Mesenteric fat pad (tissue), 1 donor: ENCODE results near the gene NUP214. TPM values are rescaled to one million over a fixed set of nuclear protein-coding genes. Genes with fewer than 3 reads are reported as not detected.
A peak's percentile ranks its signal among the peaks of the same experiment; 100 is the strongest.
"Not testable (repeated sequence)": the region's sequence is repeated elsewhere in the genome, so short reads cannot be mapped to it uniquely, and the experiment has no call there.

Experiments
- DNase-seq: peaks from one replicate; pipeline ENCODE4 v3.0.0-alpha.2; 2020; ENCODE audit warnings: low spot score
- total RNA-seq: library from RNA; stranded (reverse); fragmentation: NEBNext Ultra II Directional; extraction: Animal tissue kit (Norgen Biotek cat#: 25700); gene quantifications from one replicate; pipeline ENCODE4 v1.2.1, GENCODE V29; 2021
- donor health status: DM: yes; HTN: yes; CAD: no.

Gene NUP214
- total RNA-seq, 1 donor from 2014 or later: 68.4 TPM

DNA sequence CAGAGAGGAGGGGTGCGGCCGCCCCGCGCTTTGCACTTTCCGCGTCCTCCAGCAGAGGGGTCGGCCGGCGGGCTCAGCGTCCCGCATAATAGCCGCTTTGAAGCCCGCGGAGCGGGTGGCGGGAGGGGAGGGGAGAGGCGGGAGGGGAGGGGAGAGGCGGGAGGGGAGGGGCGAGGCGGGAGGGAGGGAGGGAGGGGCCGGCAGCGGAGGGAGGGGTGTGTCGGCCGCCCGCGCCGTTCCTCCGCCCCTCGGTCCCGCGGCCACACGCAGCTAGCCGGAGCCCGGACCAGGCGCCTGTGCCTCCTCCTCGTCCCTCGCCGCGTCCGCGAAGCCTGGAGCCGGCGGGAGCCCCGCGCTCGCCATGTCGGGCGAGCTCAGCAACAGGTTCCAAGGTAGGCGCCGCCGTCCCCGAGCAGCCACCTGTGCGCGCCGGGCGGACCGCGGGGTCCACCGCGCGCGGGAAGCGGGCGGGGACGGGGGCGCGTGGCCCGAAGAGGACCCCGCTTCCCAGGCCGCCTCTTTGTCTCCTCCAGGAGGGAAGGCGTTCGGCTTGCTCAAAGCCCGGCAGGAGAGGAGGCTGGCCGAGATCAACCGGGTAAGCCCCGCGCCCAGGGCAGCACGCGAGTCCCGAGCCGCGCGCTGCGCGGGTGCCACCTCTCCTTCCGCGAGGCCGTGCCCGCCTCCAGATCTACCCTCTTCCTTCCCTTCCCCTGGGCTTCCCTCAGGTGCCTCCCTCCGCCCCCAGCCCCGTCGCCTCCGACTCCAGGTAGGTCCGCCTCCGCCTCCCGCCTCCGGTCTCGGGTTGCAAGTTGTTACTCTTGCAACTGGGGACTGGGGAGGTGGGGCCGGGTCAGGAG, 28.9 kb upstream of the NUP214 start, which contains the start of gene AIF1L:
Gene AIF1L (plus strand): TSS at position 263 of the 857 bp plus-strand sequence. CDS start 99 bp downstream, at position 362.
- DNase-seq: no peak

DNA sequence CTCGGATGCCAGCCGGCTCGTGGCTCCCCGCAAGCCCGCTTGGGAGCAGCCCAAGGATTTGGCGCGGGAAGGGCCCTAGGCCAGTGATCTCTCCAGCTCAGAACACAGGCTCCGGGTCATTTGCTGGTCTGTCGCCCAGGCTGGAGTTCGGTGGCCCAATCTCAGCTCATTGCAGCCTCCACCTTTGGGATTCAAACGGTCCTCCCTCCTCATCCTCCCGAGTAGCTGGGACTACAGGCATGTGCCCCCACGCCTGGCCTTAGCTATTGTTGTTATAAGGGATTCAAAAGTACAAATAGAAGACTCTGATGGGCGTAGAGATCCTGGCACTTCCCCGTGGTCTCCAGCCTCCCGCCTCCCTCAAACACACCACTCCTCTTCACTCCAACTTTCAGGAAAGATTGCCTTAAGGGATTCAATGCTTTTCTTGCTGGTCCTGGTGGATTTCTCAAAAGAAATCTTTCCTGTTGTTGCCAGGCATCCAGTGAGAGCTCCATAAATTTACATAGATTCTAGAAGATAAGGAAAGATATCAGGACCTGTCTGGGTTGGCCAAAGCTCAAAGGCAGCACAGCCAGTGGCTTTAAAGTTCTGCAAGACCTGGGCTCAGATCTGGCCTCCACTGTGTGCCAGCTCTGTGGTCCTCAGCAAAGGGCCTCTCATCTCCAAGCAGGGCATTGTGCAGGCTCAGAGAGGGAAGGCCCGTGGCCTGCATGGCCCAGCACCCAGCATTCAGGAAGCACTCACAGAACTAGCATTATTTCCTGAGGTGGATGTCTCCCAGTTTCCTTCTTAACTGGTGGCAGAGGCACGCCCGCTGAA, 28.0 kb upstream of the NUP214 start:
- DNase-seq: no peak

DNA sequence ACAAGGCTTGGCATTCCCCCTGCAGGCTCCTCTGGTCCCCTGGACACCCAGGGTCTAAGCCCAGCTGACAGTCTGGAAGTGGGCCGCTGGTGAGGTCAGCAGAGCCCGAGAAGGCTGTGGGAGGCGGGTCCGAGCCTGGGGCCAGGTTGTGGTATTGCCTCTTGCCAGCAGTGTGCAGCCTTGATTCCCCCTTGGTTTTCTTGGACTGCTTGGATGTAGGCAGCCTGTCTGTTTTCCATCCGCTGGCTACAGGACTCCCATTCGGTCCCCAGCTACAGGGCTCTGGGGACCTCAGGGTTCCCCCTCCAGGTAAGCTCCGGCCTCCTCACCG, 27.5 kb upstream of the NUP214 start:
- no peak for DNase-seq

DNA sequence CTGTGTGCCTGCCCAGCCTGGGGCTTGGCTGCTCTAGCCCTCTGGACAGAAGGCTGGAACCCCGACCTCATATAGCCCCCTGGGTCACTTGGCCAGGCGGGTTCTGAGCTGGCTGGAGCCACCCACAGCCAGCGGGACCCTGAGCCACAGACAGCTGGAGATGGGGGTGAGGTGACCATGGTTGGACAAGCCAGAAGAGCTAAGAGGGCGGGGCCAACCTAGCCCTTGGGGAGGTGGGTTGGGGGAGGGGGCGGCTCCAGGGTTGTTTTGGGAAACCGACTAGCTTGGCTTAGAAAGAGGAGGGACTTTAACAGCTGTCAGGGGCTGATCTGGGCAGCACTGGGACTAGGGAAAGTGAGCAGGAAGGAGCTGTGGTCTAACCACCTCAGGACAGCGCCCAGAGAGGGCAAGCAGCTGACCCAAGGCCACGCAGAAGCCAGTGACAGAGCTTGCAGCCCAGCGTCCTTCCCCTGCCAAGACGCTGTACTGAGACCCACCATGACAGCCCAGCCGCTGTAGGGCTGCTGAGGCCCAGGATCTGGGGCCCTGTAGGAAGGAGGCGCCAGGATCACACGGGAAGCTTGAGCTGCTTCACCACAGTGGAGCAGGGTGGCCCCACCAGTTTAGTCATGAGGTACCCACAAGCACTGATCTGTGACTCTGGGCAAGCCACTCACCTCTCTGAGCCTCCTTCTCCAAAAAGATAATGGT, 26.8 kb upstream of the NUP214 start:
- DNase-seq: no peak

DNA sequence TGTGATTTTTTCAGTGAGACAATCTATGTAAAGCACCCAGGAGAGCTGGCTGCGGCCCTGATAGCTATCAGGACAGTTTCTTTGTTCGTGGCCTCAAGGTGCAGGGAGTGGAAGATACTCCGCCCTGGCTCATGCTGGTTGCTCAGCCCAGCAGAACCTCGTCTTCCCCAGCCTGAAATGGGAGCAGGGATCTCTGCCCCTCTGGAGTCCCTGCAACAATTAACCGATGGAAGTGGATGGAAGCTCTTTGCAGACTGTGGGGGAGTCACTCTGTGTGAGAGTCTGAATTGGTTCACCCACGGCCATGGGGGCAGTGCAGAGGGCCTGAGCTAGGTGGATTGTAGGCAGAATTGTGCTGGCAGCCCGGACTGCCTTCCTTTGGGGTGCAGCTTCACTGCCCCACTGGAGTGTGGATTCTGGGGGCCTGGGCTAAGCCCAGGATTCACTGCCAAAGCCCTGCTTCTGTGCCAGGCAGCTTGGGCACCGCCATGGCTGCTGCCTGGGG, 26.2 kb upstream of the NUP214 start:
- no peak for DNase-seq

DNA sequence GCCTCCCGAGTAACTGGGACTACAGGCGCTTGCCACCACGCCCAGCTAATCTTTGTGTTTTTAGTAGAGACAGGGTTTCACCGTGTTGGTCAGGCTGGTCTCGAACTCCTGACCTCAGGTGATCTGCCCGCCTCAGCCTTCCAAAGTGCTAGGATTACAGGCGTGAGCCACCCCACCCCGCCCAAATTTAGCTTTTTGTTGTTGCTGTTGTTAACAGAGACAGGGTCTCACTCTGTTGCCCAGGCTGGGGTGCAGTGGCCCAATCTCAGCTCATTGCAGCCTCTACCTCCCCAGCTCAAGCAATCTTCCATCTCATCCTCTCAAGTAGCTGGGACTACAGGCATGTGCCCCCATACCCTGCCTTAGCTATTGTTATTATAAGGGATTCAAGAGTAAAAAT, 25.5 kb upstream of the NUP214 start:
- DNase-seq: not testable (repeated sequence)

DNA sequence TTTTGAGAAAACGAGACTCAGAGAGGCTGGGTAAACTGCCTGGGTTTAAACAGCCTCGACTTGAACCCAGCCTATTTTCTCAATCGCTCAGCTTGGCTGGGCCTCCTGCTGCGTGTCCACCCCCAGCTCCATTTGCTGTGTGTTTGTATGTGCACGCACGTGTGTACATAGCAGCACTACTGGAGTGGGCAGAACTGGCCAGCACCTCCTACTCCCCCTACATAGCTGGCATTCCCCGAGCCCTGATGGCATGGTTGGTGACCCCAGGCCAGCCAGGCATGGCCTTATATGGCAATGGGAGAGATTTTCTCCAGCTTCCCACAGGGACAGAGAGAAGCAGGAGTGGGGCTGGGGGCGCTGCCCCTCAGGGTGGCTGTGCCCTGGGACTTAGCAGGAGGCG, 24.9 kb upstream of the NUP214 start:
- DNase-seq: no peak

DNA sequence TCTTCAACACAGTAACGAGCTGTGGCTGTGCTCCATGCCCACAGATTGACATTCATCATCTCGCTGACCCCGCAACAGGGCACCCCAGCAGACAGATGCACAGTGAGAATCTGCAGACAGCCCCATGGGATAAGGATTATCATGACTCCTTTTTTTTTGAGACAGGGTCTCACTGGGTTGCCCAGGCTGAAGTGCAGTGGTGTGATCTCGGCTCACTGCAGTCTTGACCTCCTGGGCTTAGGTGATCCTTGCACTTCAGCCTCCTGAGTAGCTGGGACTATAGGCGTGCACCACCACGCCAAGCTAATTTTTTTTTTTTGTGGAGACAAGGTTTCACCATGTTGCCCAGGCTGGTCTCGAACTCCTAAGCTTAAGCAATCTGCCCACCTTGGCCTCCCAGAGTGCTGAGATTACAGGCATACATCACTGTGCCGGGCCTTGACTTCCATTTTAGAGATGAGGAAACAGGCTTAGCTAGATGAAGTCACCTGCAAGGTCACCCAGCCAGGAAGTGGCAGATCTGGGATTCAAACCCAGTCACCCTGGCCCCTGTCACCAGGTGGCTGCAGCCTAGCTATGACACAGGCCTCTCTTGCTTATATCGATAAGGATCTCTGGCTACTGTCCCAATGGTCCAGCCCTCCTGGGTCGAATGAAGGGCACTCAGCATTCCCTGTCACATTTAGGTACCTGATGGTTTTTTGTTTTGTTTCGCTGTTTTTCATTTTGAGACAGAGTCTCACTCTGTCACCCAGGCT, 24.0 kb upstream of the NUP214 start:
- no peak for DNase-seq

DNA sequence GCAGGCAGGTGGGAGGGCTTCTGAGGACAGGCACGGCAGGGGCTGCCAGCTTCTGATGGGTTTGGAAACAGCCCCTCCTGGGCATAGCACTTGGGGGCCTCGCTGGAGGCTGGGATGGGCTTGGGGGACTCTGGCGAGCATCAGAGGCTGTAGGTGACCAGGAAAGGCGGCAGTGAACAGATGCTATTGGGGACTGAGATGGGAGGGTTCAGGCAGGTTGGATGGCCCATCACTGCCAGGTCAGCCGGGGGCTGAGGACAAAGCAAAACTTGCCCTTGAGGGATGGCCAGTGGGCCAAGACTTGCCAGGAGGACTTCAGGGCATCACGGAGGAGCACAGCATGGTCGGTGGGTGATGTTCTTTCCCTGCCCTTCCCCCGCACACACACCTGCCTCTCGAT, 22.4 kb upstream of the NUP214 start:
- DNase-seq: no peak

DNA sequence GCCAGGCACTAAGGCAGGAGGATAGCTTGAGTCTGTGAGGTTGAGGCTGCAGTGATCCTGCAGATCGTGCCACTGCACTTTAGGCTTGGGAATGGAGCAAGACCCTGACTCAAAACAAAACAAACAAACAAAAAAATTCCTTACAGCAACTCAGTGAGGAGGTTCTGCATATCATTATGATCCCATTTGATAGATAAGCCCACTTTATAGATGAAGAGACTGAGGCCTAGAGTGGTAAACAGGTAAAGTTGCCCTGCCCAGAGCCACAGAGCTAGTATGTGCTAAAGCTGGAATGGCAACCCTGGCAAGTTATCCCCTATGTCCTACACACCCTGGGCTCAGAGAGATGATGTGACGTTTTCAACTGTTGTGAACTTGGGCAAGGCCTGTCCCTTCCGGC, 21.9 kb upstream of the NUP214 start:
- no peak for DNase-seq

DNA sequence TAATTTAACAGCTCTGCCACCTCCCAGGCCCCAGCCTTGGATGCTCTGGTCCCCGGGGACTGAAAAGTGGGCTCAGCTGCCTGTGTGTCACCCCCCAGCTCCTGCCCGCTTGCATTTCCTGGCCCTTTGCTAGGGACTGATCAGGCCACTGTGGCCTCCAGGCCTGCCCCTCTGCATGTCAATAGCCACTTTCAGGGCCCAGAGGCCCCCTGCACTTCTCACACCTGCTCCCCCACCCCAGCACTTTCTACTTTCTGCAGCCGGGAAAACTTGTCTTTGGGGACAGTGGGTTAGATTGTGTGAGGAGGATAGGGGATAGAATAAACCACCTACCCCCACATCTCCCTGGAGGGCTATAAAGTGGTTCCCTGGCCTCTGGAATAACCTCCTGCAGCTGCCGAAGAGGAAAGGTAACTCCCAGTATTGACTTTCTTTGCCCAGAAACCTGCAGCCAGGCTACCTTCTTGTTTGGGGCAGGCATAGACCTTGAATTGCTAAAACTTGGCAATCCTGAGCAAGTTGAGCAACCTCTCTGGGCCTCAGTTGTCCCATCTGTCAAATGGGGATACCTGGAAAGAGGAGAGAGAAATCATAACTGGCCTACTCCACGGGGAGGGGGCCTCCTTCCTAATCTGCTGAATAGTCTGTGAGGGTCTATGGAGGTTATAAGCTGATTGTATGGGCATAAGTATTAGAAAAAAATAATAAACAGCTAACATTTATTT, 21.2 kb upstream of the NUP214 start:
- DNase-seq: no peak

DNA sequence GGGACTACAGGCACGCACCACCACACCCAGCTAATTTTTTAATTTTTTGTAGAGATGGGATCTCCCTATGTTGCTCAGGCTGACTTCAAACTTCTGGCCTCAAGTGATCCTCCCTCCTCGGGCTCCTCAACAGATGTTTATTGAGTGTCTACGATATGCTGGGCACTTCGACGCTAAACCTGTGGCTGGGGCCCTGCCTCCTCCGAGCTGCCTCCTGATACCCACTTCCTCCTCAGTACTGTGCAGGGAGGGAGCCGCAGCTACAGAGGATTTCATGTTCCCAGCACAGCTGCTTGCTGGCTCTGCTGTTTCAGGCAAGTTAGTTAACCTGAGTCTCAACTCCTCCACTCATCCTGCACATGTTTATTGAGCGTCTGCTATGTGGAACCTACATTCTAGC, 19.4 kb upstream of the NUP214 start:
- no peak for DNase-seq

DNA sequence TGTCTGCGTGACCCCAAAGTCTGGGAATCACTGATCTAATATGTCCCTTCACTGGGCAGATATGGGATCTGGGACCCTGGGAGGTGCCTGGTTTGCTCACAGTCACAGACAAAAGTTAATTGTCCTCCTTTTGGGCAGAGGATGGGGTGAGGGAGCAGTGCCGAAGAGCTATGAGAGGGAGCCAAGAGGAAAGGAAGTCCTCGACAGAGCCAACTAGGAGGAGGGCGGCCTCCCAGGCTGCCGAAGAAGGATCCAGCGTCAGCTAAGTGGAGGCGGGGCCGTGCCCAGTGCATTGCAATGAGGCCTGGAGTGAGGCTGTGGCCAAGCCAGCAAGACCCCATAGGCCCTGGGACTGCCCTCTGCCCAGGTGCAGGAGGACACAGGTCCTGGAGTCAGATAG, 17.6 kb upstream of the NUP214 start:
- no peak for DNase-seq

DNA sequence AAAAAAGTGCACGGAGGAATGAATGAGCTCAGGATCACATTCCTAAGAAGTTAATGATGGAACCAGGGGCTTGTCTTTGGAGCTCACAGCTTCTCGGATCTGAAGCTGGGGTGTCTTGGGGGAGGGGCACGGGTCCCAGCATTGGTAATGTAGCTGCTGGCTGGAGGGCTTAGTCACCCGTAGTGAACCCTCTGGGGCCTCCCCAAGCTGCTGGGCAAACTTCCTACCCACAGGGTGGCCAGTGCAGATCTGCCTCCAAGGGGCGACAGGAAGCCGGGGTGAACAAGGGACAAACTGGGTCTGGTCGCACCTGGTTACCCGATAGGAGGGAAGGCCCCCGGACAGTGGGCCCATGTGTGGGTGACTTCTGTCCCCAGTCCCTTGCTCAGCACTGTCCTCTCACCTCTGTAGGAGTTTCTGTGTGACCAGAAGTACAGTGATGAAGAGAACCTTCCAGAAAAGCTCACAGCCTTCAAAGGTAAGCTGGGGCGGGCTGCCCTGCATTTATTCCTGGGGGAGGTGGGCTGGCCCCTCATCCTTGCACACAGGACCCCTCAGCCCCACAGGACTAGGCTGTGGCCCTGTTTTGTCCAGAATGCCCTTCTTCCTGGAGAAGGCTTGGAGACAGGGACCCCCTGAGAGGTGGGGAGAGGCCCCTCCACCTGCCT, 14.1 kb upstream of the NUP214 start:
- no peak for DNase-seq

DNA sequence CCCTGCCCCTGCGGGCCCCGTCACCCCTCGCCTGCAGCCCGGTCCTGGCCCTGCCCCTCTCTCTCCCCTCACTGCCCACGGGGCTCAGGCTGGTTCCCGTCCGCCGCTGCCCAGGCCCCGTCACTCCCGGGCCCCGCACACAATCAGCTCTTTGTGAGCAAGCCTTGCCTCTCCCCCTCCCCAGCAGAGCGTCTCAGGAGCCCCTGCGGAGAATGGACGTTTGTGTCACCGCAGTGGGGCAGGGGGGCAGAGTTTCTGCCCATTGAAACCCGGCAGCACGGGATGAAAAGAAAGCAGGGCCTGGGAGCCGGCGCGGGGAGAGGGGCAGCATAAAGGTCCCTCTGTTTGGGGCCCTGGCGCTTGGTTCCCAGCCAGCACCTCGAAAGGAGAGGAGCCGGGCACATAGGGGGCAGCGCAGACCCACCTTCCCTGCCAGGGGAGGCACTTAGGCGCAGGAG, 13.5 kb upstream of the NUP214 start:
- no peak for DNase-seq

DNA sequence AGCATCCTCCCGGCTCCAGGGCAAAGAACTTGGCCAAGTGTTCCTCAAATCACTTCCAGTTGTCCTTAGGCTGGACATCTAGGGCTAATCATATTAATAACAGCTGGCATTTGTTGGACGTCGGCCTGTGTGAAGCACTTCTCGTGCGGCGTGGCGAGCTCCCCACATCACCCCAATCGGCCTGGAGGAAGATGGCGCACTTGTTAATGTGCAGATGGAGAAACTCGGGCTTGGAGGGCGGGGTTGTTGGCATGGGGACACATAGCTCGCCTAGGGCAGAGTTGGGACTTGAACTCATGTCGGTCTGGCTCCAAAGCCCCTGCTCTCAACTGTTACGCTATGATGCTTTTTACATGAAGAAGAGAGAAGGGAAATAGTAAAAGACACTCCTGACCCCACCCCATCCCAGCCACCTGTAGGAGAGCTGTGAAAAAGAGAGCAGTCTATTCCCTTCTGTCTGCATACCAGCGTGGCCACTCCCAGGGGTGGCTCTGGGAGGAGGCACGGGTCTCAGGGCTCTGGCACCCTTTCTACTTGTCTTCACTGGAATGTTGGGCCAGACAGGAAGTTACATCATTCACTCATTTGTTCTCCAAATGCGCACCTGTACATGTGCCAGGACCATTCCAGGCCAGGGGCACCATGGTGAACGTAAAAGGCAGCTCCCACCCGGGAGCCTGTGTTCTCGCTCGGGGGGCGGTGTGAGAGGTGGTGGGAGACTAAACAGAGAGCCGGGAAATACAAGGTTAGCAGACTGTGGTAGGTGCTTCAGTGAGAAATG, 12.8 kb upstream of the NUP214 start:
- no peak for DNase-seq

DNA sequence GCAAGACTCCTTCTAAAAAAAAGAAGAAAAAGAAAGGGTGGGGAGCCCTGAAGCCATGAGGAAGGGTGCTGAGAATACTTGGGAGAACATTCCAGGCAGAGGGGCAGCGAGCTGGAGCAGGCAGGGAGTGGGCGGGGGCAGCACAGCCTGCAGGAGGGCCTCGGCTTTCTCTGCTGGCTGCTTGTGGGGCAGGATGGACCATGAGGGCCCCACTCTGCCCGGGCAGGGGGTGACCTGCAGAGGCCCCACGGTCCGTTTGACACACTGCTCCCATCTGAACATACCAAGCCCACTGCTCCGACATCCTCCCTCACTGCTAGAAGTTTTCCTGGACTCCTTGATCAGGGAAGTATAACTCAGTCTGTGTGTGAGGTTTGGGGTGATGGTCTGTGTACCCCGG, 11.7 kb upstream of the NUP214 start:
- DNase-seq: no peak

DNA sequence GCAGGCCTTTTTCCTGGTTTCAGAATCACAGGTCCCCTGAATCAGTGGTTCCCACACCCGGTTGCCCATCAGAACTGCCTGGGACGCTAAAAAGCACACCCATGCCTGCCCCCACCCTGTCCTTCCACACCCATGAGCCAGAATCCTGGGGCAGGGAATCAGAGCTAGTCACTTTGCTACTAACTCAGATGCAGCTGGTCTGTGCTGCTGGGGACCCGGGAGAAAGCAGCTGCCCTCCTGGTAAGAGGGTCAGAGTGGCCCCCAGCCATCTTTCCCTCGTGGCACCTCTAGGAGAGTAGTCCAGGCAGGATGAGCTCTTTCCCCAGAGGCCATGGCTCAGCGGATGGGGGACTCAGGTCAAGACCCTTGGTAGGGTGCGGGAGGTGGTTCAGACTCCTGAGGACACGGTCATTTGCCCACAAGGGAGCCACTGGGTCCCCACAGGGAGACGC, 11.3 kb upstream of the NUP214 start:
- peak; percentile 55 for DNase-seq

DNA sequence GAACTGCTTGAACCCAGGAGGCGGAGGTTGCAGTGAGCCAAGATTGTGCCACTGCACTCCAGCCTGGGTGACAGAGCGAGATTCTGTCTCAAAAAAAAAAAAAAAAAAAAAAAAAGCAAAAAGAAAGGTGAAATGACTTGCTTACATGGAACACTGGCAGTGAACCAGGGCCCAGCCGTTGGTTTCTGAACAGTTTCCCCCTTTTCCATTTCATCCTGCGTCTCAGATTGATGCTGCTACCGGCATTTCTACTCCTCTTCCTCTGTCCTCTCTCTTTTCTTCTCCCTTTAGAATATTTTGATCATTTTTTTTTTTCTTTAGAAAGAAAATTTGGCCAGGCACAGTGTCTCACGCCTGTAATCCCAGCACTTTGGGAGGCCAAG, 10.0 kb upstream of the NUP214 start:
- DNase-seq: not testable (repeated sequence)
